Mesendoderm (in vitro differentiated cells): ENCODE measurements around the gene EDEM3.
"Not testable (repeated sequence)": the region's sequence is repeated elsewhere in the genome, so short reads cannot be mapped to it uniquely, and the experiment has no call there.

Source experiments
- DNase-seq: peaks from one replicate; pipeline ENCODE4 v3.0.0; 2013
- H2AK5ac ChIP-seq: 2 replicates; pipeline ENCODE4 v1.6.1; 2013; ENCODE audit warnings: low read length, inconsistent platforms
- H2BK120ac ChIP-seq: 2 replicates; pipeline ENCODE4 v1.6.1; 2013; ENCODE audit warnings: low read depth, mild to moderate bottlenecking, low read length, moderate library complexity, mixed read lengths
- H2BK15ac ChIP-seq: replicated peaks from 2 replicates; pipeline ENCODE4 v1.6.1; 2013; ENCODE audit warnings: low read depth, mild to moderate bottlenecking, moderate library complexity
- H2BK5ac ChIP-seq: 2 replicates; pipeline ENCODE4 v1.6.1; 2013; ENCODE audit warnings: low read length, inconsistent platforms
- H3K18ac ChIP-seq: 2 replicates; pipeline ENCODE4 v1.6.1; 2013; ENCODE audit warnings: mild to moderate bottlenecking, low read length, mixed read lengths
- H3K23ac ChIP-seq: one replicate; pipeline ENCODE4 v1.6.1; 2013; ENCODE audit warnings: low read length
- H3K27ac ChIP-seq: 2 replicates; pipeline ENCODE4 v1.5.1; 2013; ENCODE audit warnings: low read depth, mild to moderate bottlenecking, inconsistent platforms, low read length, moderate library complexity
- H3K27me3 ChIP-seq: 2 replicates; pipeline ENCODE4 v1.6.1; 2013; ENCODE audit warnings: low read length, control low read depth, mild to moderate bottlenecking, inconsistent platforms; ENCODE audit not compliant: insufficient read depth, poor library complexity
- H3K36me3 ChIP-seq: 2 replicates; pipeline ENCODE4 v1.6.1; 2013; ENCODE audit warnings: low read length, inconsistent platforms; ENCODE audit not compliant: control insufficient read depth, insufficient read depth
- H3K4ac ChIP-seq: one replicate; pipeline ENCODE4 v1.6.1; 2013; ENCODE audit warnings: low read depth, mild to moderate bottlenecking, low read length, moderate library complexity
- H3K4me1 ChIP-seq: 2 replicates; pipeline ENCODE4 v1.6.1; 2013; ENCODE audit warnings: low read depth, low read length, inconsistent platforms; ENCODE audit not compliant: control insufficient read depth
- H3K4me2 ChIP-seq: 2 replicates; pipeline ENCODE4 v1.6.1; 2013; ENCODE audit warnings: low read length
- H3K4me3 ChIP-seq: 2 replicates; pipeline ENCODE4 v1.5.1; 2013; ENCODE audit warnings: mild to moderate bottlenecking, low read length
- H3K56ac ChIP-seq: one replicate; pipeline ENCODE4 v1.6.1; 2013; ENCODE audit warnings: low read length
- H3K79me1 ChIP-seq: 2 replicates; pipeline ENCODE4 v1.6.1; 2013; ENCODE audit warnings: low read length, inconsistent platforms
- H3K79me2 ChIP-seq: 2 replicates; pipeline ENCODE4 v1.6.1; 2013; ENCODE audit warnings: mild to moderate bottlenecking, low read length; ENCODE audit not compliant: control insufficient read depth, insufficient read depth
- H3K9ac ChIP-seq: 2 replicates; pipeline ENCODE4 v1.6.1; 2013; ENCODE audit warnings: low read length, inconsistent platforms
- H4K5ac ChIP-seq: one replicate; pipeline ENCODE4 v1.6.1; 2013; ENCODE audit warnings: low read length
- H4K8ac ChIP-seq: one replicate; pipeline ENCODE4 v1.6.1; 2013; ENCODE audit warnings: low read depth, mild to moderate bottlenecking, control low read depth, low read length, moderate library complexity
- WGBS: extraction: QIAGEN DNeasy Blood & Tissue Kit; methylation state at CpG from one replicate; pipeline ENCODE4 v1.1.7; 2013; ENCODE audit warnings: low lambda C conversion rate, missing lambda C conversion rate; ENCODE audit not compliant: insufficient coverage; ENCODE audit errors: extremely low coverage; 5-methylcytosine and 5-hydroxymethylcytosine counted together

The EDEM3 gene

GRCh38 chr1:184788970-184789369 lies 34.3 kb upstream of the EDEM3 start:
- no peak overlapping the region for H3K4me2 ChIP-seq
- no peak overlapping the region for H4K5ac ChIP-seq
- H3K79me2 ChIP-seq, result no peaks in the 10 kb centered on the region
- no peaks in the 10 kb centered on the region for H3K27me3 ChIP-seq
- no peak overlapping the region for H3K56ac ChIP-seq
- H3K23ac ChIP-seq, result no peak overlapping the region
- no peaks in the 10 kb centered on the region for H3K36me3 ChIP-seq
- no peak for DNase-seq
- H3K4me3 ChIP-seq, result no peak overlapping the region
- no peak overlapping the region for H4K8ac ChIP-seq
- no peak overlapping the region for H2BK15ac ChIP-seq
- H3K4ac ChIP-seq, result no peak overlapping the region
- H3K18ac ChIP-seq, result no peak overlapping the region
- H3K27ac ChIP-seq, result no peak overlapping the region
- H2BK120ac ChIP-seq, result no peak overlapping the region
- H3K4me1 ChIP-seq, result no peaks in the 10 kb centered on the region
- H2AK5ac ChIP-seq, result no peak overlapping the region
- no peak overlapping the region for H2BK5ac ChIP-seq
- H3K79me1 ChIP-seq, result no peaks in the 10 kb centered on the region
- no CpG with 5 or more reads among the region's 2 CpGs for WGBS
- H3K9ac ChIP-seq, result no peak overlapping the region

- no peak overlapping the region for H4K8ac ChIP-seq
- no peaks in the 10 kb centered on the region for H3K27me3 ChIP-seq
- no peak overlapping the region for H2BK120ac ChIP-seq
- no peaks in the 10 kb centered on the region for H3K79me1 ChIP-seq
- H3K18ac ChIP-seq, result no peak overlapping the region
- no peak overlapping the region for H3K4ac ChIP-seq
- no peak overlapping the region for H2BK15ac ChIP-seq
- no peak overlapping the region for H3K9ac ChIP-seq
- no peak overlapping the region for H2AK5ac ChIP-seq
- no peak overlapping the region for H3K23ac ChIP-seq
- H3K4me2 ChIP-seq, result no peak overlapping the region
- H3K56ac ChIP-seq, result no peak overlapping the region
- WGBS, result no CpG with 5 or more reads among the region's 2 CpGs
- no peak for DNase-seq
- no peak overlapping the region for H2BK5ac ChIP-seq
- H3K79me2 ChIP-seq, result no peaks in the 10 kb centered on the region
- no peaks in the 10 kb centered on the region for H3K36me3 ChIP-seq
- no peak overlapping the region for H4K5ac ChIP-seq
- H3K4me3 ChIP-seq, result no peak overlapping the region
- no peaks in the 10 kb centered on the region for H3K4me1 ChIP-seq
- H3K27ac ChIP-seq, result no peak overlapping the region
Observed at GRCh38 chr1:184785529-184785928, 30.9 kb upstream of the EDEM3 start.

GRCh38 chr1:184783723-184784122 lies 29.1 kb upstream of the EDEM3 start:
- not testable (repeated sequence) for H3K4me3 ChIP-seq, H3K23ac ChIP-seq, H3K36me3 ChIP-seq, DNase-seq, H3K4me1 ChIP-seq, H4K8ac ChIP-seq, H3K4ac ChIP-seq, H3K79me2 ChIP-seq, H3K9ac ChIP-seq, H2BK5ac ChIP-seq, H2BK120ac ChIP-seq, H3K27me3 ChIP-seq, H3K18ac ChIP-seq, H3K56ac ChIP-seq, H2BK15ac ChIP-seq, H2AK5ac ChIP-seq, H3K27ac ChIP-seq, H4K5ac ChIP-seq, H3K79me1 ChIP-seq, H3K4me2 ChIP-seq
- WGBS, result no CpG with 5 or more reads among the region's 3 CpGs

GRCh38 chr1:184781941-184782340 lies 27.3 kb upstream of the EDEM3 start:
- H3K79me1 ChIP-seq, result no peaks in the 10 kb centered on the region
- no peaks in the 10 kb centered on the region for H3K4me1 ChIP-seq
- no peak overlapping the region for H4K8ac ChIP-seq
- no peak overlapping the region for H3K56ac ChIP-seq
- no peak overlapping the region for H3K4me2 ChIP-seq
- no peak overlapping the region for H3K18ac ChIP-seq
- no peak overlapping the region for H2BK120ac ChIP-seq
- no peaks in the 10 kb centered on the region for H3K27me3 ChIP-seq
- WGBS, result no CpG with 5 or more reads among the region's 1 CpG
- no peaks in the 10 kb centered on the region for H3K79me2 ChIP-seq
- H2BK15ac ChIP-seq, result no peak overlapping the region
- no peak overlapping the region for H3K4me3 ChIP-seq
- no peaks in the 10 kb centered on the region for H3K36me3 ChIP-seq
- no peak overlapping the region for H3K9ac ChIP-seq
- H3K4ac ChIP-seq, result no peak overlapping the region
- no peak overlapping the region for H4K5ac ChIP-seq
- DNase-seq, result no peak
- no peak overlapping the region for H3K27ac ChIP-seq
- no peak overlapping the region for H2BK5ac ChIP-seq
- H2AK5ac ChIP-seq, result no peak overlapping the region
- H3K23ac ChIP-seq, result no peak overlapping the region

GRCh38 chr1:184775885-184776284 lies 21.2 kb upstream of the EDEM3 start:
- no peaks in the 10 kb centered on the region for H3K36me3 ChIP-seq
- H3K56ac ChIP-seq, result no peak overlapping the region
- H3K4me1 ChIP-seq, result no peaks in the 10 kb centered on the region
- H3K9ac ChIP-seq, result no peak overlapping the region
- H3K27me3 ChIP-seq, result no peaks in the 10 kb centered on the region
- DNase-seq, result no peak
- H2BK5ac ChIP-seq, result no peak overlapping the region
- no peak overlapping the region for H3K18ac ChIP-seq
- no peaks in the 10 kb centered on the region for H3K79me2 ChIP-seq
- no peak overlapping the region for H4K5ac ChIP-seq
- H2BK120ac ChIP-seq, result no peak overlapping the region
- H2BK15ac ChIP-seq, result no peak overlapping the region
- no peaks in the 10 kb centered on the region for H3K79me1 ChIP-seq
- H2AK5ac ChIP-seq, result no peak overlapping the region
- no peak overlapping the region for H4K8ac ChIP-seq
- no peak overlapping the region for H3K27ac ChIP-seq
- H3K4me3 ChIP-seq, result no peak overlapping the region
- no peak overlapping the region for H3K23ac ChIP-seq
- H3K4ac ChIP-seq, result no peak overlapping the region
- no CpG with 5 or more reads among the region's 2 CpGs for WGBS
- H3K4me2 ChIP-seq, result no peak overlapping the region

GRCh38 chr1:184775329-184775728 lies 20.7 kb upstream of the EDEM3 start:
- Histone ChIP-seq H3K23ac (no peak overlapping the region), H3K79me1 (no peaks in the 10 kb centered on the region), H3K9ac (no peak overlapping the region), H3K18ac (no peak overlapping the region), H2AK5ac (no peak overlapping the region), H3K4me1 (no peaks in the 10 kb centered on the region), H4K5ac (no peak overlapping the region), H4K8ac (no peak overlapping the region), H3K79me2 (no peaks in the 10 kb centered on the region), H3K27ac (no peak overlapping the region), H3K4me3 (no peak overlapping the region), H3K4ac (no peak overlapping the region), H3K56ac (no peak overlapping the region), H2BK15ac (no peak overlapping the region), H3K4me2 (no peak overlapping the region), H3K27me3 (no peaks in the 10 kb centered on the region), H2BK120ac (no peak overlapping the region), H2BK5ac (no peak overlapping the region), H3K36me3 (no peaks in the 10 kb centered on the region)
- no peak for DNase-seq
